Neural cell (in vitro differentiated cells): Measurements from ENCODE around the gene CDH5. TPM values are rescaled to one million over a fixed set of nuclear protein-coding genes. Genes with fewer than 3 reads are reported as not detected.

Source experiments
- H2AFZ ChIP-seq: fragments of 200-600, 300-800 bp; sonication (generic), shearing (Covaris generic); 2 replicates; pipeline ENCODE4 v1.6.0; 2014; ENCODE audit warnings: low read depth, mild to moderate bottlenecking, antibody characterized with exemption, low read length, moderate library complexity
- H3F3A ChIP-seq: fragments of 200-600 bp; shearing (Covaris generic); 2 replicates; pipeline ENCODE4 v1.6.1; 2016; ENCODE audit warnings: mild to moderate bottlenecking, moderate library complexity, mixed read lengths, antibody characterized with exemption, low read length; ENCODE audit not compliant: insufficient read depth, poor library complexity, severe bottlenecking
- H3K27ac ChIP-seq: fragments of 200-600, 300-800 bp; sonication (generic), shearing (Covaris generic); 2 replicates; pipeline ENCODE4 v1.5.1; 2014; ENCODE audit warnings: mild to moderate bottlenecking, low read length, moderate library complexity
- H3K27me3 ChIP-seq: fragments of 300-800, 200-600 bp; sonication (generic), shearing (Covaris generic); 2 replicates; pipeline ENCODE4 v1.6.0; 2014; ENCODE audit warnings: mild to moderate bottlenecking, low read depth, low read length, moderate library complexity; ENCODE audit not compliant: insufficient read depth
- H3K36me3 ChIP-seq: fragments of 300-800, 200-600 bp; sonication (generic), shearing (Covaris generic); 2 replicates; pipeline ENCODE4 v1.5.1; 2014; ENCODE audit warnings: mild to moderate bottlenecking, antibody characterized with exemption, low read length, moderate library complexity; ENCODE audit not compliant: insufficient read depth
- H3K4me2 ChIP-seq: fragments of 300-800, 200-600 bp; sonication (generic), shearing (Covaris generic); 2 replicates; pipeline ENCODE4 v1.6.0; 2014; ENCODE audit warnings: mild to moderate bottlenecking, low read length
- H3K4me3 ChIP-seq: fragments of 300-800, 200-600 bp; sonication (generic), shearing (Covaris generic); 2 replicates; pipeline ENCODE4 v1.5.1; 2014; ENCODE audit warnings: mild to moderate bottlenecking, low read length, moderate library complexity
- H3K79me2 ChIP-seq: fragments of 200-600 bp; shearing (Covaris generic); replicated peaks from 2 replicates; pipeline ENCODE4 v1.6.0; 2014; ENCODE audit warnings: mild to moderate bottlenecking, low read length, moderate library complexity; ENCODE audit not compliant: insufficient read depth
- H3K9ac ChIP-seq: fragments of 300-800, 200-600 bp; sonication (generic), shearing (Covaris generic); 2 replicates; pipeline ENCODE4 v1.6.1; 2016; ENCODE audit warnings: mild to moderate bottlenecking, low read length, mixed read lengths
- H3K9me2 ChIP-seq: fragments of 200-600 bp; shearing (Covaris generic); 2 replicates; pipeline ENCODE4 v1.6.1; 2016; ENCODE audit warnings: mild to moderate bottlenecking, low read length, mixed read lengths; ENCODE audit not compliant: insufficient read depth
- H3K9me3 ChIP-seq: fragments of 200-600, 300-800 bp; sonication (generic), shearing (Covaris generic); 2 replicates; pipeline ENCODE4 v1.6.1; 2016; ENCODE audit warnings: mild to moderate bottlenecking, mixed run types, low read length, moderate library complexity, mixed read lengths
- H4K20me1 ChIP-seq: fragments of 200-600 bp; shearing (Covaris generic); 2 replicates; pipeline ENCODE4 v1.6.1; 2016; ENCODE audit warnings: mild to moderate bottlenecking, mixed run types; ENCODE audit not compliant: insufficient read depth
- CTCF ChIP-seq: fragments of 450-650 bp; IDR thresholded peaks from 2 replicates; pipeline ENCODE4 v1.5.1; 2014; ENCODE audit warnings: antibody characterized with exemption, mild to moderate bottlenecking, moderate library complexity; ENCODE audit not compliant: poor library complexity, severe bottlenecking
- EP300 ChIP-seq: fragments of 450-650 bp; conservative IDR thresholded peaks from 2 replicates; pipeline ENCODE4 v1.6.1; 2014; ENCODE audit warnings: antibody characterized with exemption, mild to moderate bottlenecking, moderate library complexity; ENCODE audit not compliant: poor library complexity, severe bottlenecking
- EZH2 ChIP-seq: fragments of 200-600, 300-800 bp; shearing (Covaris generic), sonication (generic); IDR thresholded peaks from 2 replicates; pipeline ENCODE4 v1.6.1; 2014; ENCODE audit warnings: antibody characterized with exemption, low read length, borderline replicate concordance, mild to moderate bottlenecking; ENCODE audit not compliant: insufficient read depth, poor library complexity, severe bottlenecking
- MXI1 ChIP-seq: fragments of 450-650 bp; conservative IDR thresholded peaks from 2 replicates; pipeline ENCODE4 v1.6.1; 2014; ENCODE audit warnings: antibody characterized with exemption, mild to moderate bottlenecking; ENCODE audit not compliant: poor library complexity, severe bottlenecking
- POLR2AphosphoS5 ChIP-seq: IDR thresholded peaks from 2 replicates; pipeline ENCODE4 v1.6.1; 2012
- RAD21 ChIP-seq: fragments of 450-650 bp; conservative IDR thresholded peaks from 2 replicates; pipeline ENCODE4 v1.6.1; 2014; ENCODE audit warnings: antibody characterized with exemption, mild to moderate bottlenecking, moderate library complexity
- REST ChIP-seq: IDR thresholded peaks from 2 replicates; pipeline ENCODE4 v1.6.1; 2012; ENCODE audit warnings: borderline replicate concordance
- SMC3 ChIP-seq: fragments of 450-650 bp; conservative IDR thresholded peaks from 2 replicates; pipeline ENCODE4 v1.6.1; 2014; ENCODE audit warnings: antibody characterized with exemption, mild to moderate bottlenecking, moderate library complexity; ENCODE audit not compliant: poor library complexity
- TAF1 ChIP-seq: IDR thresholded peaks from 2 replicates; pipeline ENCODE4 v1.6.1; 2012; ENCODE audit warnings: low read depth
- polyA plus RNA-seq: library from polyadenylated mRNA; depleted of rRNA; stranded (reverse); fragments of >200 nt; gene quantifications from 2 replicates; pipeline ENCODE4 v1.2.3, GENCODE V29; 2014

CDH5 gene
- polyA plus RNA-seq, 1 donor from 2014 or later = not detected

GRCh38 chr16:66375451-66375850 lies 9.0 kb downstream of the CDH5 start:
- Histone ChIP-seq H3K9ac (no peak overlapping the region), H3K36me3 (no peaks in the 10 kb centered on the region), H3K27ac (no peak overlapping the region), H3K4me3 (no peak overlapping the region), H3K9me3 (no peaks in the 10 kb centered on the region), H3K4me2 (no peak overlapping the region), H3K9me2 (no peaks in the 10 kb centered on the region), H3K79me2 (no peaks in the 10 kb centered on the region), H4K20me1 (no peaks in the 10 kb centered on the region), H3K27me3 (no peaks in the 10 kb centered on the region), H3F3A (no peaks in the 10 kb centered on the region), H2AFZ (no peak overlapping the region)
- TF ChIP-seq EZH2 (no peak), CTCF (no peak)

- no peak for TF ChIP-seq RAD21
- no peak for TF ChIP-seq EZH2
- no peak for TF ChIP-seq CTCF
- TF ChIP-seq REST = no peak
- TF ChIP-seq SMC3 = no peak
- no peak for TF ChIP-seq EP300
- no peak for TF ChIP-seq TAF1
- TF ChIP-seq POLR2AphosphoS5 = no peak
- TF ChIP-seq MXI1 = no peak
- H3F3A ChIP-seq = no peaks in the 10 kb centered on the region
- no peak overlapping the region for H3K4me2 ChIP-seq
- H3K9me3 ChIP-seq = no peaks in the 10 kb centered on the region
- H3K27ac ChIP-seq = no peak overlapping the region
- no peaks in the 10 kb centered on the region for H3K9me2 ChIP-seq
- no peak overlapping the region for H3K9ac ChIP-seq
- no peaks in the 10 kb centered on the region for H3K27me3 ChIP-seq
- H2AFZ ChIP-seq = no peak overlapping the region
- no peaks in the 10 kb centered on the region for H4K20me1 ChIP-seq
- H3K36me3 ChIP-seq = no peaks in the 10 kb centered on the region
- no peak overlapping the region for H3K4me3 ChIP-seq
- no peaks in the 10 kb centered on the region for H3K79me2 ChIP-seq
Measured at GRCh38 chr16:66376114-66376513, 9.6 kb downstream of the CDH5 start.
